ENCODE results near the gene LRRC25.

LRRC25 gene

DNA sequence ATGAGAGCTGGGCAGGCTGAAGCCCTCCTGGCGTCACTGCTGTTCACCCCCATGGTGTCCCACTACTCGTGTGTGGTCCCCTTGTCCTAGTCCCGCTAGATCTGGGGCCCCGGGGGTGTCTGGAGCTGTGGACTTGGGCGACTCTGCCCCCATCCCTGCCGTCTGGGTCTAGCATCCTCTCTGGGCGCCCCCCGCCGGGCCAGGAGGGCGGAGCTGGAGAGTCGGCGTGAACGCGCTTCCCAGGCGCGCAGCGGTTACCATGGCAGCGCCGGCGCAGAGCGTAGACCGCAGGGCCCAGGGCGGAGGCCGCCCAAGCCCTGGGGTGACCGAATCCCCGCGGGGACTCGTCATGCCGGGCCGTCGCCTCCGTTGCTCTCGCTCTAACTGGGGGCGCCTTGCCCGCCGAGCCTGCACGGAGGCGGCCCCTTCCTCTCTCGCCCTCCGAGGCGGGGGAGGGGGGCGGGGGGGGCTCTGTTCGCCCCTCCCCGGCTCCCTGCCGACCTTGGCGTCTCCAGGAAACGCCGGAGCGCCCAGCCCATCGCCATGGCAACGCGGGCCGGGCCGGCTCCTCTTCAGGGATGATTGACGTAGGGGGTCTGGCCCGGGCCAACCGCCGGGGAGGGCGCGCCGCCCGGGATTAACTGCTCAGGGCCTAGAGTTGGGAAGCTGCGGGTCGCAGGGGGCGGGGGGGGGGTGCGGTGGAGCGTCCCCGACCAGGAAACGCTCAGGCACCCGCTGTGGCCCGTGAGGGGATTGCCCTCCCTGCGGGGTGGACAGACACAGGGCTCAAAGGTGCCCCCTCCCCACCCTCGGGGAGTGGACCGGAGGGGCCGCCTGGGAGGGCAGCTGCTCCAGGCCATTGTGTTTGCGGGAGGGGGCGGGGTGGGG lies 31.6 kb upstream of the LRRC25 start (continued):
- TF ChIP-seq ZNF394 (tag by site-specific recombination; IDR thresholded peaks at IDR 0.05; ENCODE audit: borderline replicate concordance) (0 out of 2 replicates have a peak, but pooled peaks have one; percentile 12), ZFP69B (tag by site-specific recombination; IDR thresholded peaks at IDR 0.05) (no peak), ZBTB48 (tag by site-specific recombination; IDR thresholded peaks at IDR 0.05) (0 out of 2 replicates have a peak, but pooled peaks have one; percentile 47), ZNF335 (tag by site-specific recombination; conservative IDR thresholded peaks at IDR 0.05) (peak; percentile 76), SP7 (tag by site-specific recombination; IDR thresholded peaks at IDR 0.05) (peak; percentile 61), PATZ1 (tag by site-specific recombination; IDR thresholded peaks at IDR 0.05) (peak; percentile 99), OVOL3 (tag by site-specific recombination; IDR thresholded peaks at IDR 0.05) (no peak), SALL2 (tag by site-specific recombination; IDR thresholded peaks at IDR 0.05; ENCODE audit: borderline replicate concordance) (no peak), PRDM10 (tag by site-specific recombination; IDR thresholded peaks at IDR 0.05) (peak; percentile 35), ZBTB21 (tag by site-specific recombination; IDR thresholded peaks at IDR 0.05) (peak; percentile 49; the same call in 1 of the 2 replicates), SCRT1 (tag by site-specific recombination; IDR thresholded peaks at IDR 0.05; ENCODE audit: borderline replicate concordance) (no peak), ZNF354C (tag by site-specific recombination; IDR thresholded peaks at IDR 0.05; ENCODE audit: borderline replicate concordance, low read depth) (no peak), ZNF423 (tag by site-specific recombination; IDR thresholded peaks at IDR 0.05) (peak; percentile 68), ZNF132 (tag by site-specific recombination; IDR thresholded peaks at IDR 0.05; ENCODE audit: borderline replicate concordance) (no peak), ZNF629 (tag by site-specific recombination; IDR thresholded peaks at IDR 0.05) (peak; percentile 81), ZNF266 (tag by site-specific recombination; IDR thresholded peaks at IDR 0.05; ENCODE audit: low read depth) (no peak), MYNN (tag by site-specific recombination; IDR thresholded peaks at IDR 0.05; ENCODE audit: borderline replicate concordance) (peak; percentile 98), ZNF488 (tag by site-specific recombination; IDR thresholded peaks at IDR 0.05) (no peak), ZNF473 (tag by site-specific recombination; IDR thresholded peaks at IDR 0.05) (no peak), ZFP41 (tag by site-specific recombination; IDR thresholded peaks at IDR 0.05; ENCODE audit: borderline replicate concordance) (no peak), ZNF341 (tag by site-specific recombination; IDR thresholded peaks at IDR 0.05; ENCODE audit: low read depth) (peak; percentile 55), ZBTB8A (tag by site-specific recombination; IDR thresholded peaks at IDR 0.05) (peak; percentile 83), KLF17 (tag by site-specific recombination; IDR thresholded peaks at IDR 0.05) (peak; percentile 73; the same call in 1 of the 2 replicates), ZEB2 (tag by site-specific recombination; IDR thresholded peaks at IDR 0.05) (peak; percentile 85), ZNF561 (tag by site-specific recombination; IDR thresholded peaks at IDR 0.05; ENCODE audit: borderline replicate concordance) (peak; percentile 93), ZXDB (tag by site-specific recombination; IDR thresholded peaks at IDR 0.05) (peak; percentile 53; the same call in 1 of the 2 replicates), ZNF501 (tag by site-specific recombination; IDR thresholded peaks at IDR 0.05) (0 out of 2 replicates have a peak, but pooled peaks have one; percentile 13), ZNF155 (tag by site-specific recombination; IDR thresholded peaks at IDR 0.05) (no peak), ZNF664 (tag by site-specific recombination; IDR thresholded peaks at IDR 0.05) (no peak)
- TF ChIP-seq, protein P1, sequence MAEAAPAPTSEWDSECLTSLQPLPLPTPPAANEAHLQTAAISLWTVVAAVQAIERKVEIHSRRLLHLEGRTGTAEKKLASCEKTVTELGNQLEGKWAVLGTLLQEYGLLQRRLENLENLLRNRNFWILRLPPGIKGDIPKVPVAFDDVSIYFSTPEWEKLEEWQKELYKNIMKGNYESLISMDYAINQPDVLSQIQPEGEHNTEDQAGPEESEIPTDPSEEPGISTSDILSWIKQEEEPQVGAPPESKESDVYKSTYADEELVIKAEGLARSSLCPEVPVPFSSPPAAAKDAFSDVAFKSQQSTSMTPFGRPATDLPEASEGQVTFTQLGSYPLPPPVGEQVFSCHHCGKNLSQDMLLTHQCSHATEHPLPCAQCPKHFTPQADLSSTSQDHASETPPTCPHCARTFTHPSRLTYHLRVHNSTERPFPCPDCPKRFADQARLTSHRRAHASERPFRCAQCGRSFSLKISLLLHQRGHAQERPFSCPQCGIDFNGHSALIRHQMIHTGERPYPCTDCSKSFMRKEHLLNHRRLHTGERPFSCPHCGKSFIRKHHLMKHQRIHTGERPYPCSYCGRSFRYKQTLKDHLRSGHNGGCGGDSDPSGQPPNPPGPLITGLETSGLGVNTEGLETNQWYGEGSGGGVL (tag by site-specific recombination; IDR thresholded peaks at IDR 0.05), result peak; percentile 91

Measured in HEK293 (cell line).